Stomach smooth muscle (tissue), 2 donors: Measurements from ENCODE around the gene MS4A13.
"Not testable (repeated sequence)": the region's sequence is repeated elsewhere in the genome, so short reads cannot be mapped to it uniquely, and the experiment has no call there.

Experiments
- H3K27ac ChIP-seq: one replicate; pipeline ENCODE4 v1.7.0; 2013; ENCODE audit warnings: mild to moderate bottlenecking, low read length, inconsistent platforms
- H3K27me3 ChIP-seq, 2 donors: one replicate each; pipeline ENCODE4 v1.7.0; 2013; ENCODE audit warnings: low read length in 2 of 2; ENCODE audit not compliant: insufficient read depth in 2 of 2, control insufficient read depth in 1 of 2
- H3K36me3 ChIP-seq, 2 donors: one replicate each; pipeline ENCODE4 v1.7.0; 2013; ENCODE audit warnings: low read length in 2 of 2; ENCODE audit not compliant: control insufficient read depth in 2 of 2, insufficient read depth in 2 of 2
- H3K4me1 ChIP-seq: one replicate; pipeline ENCODE4 v1.7.0; 2013; ENCODE audit warnings: low read length; ENCODE audit not compliant: control insufficient read depth, insufficient read depth
- H3K4me3 ChIP-seq, 2 donors: one replicate each; pipeline ENCODE4 v1.7.0; 2013; ENCODE audit warnings: low read length in 2 of 2
- H3K9ac ChIP-seq, 2 donors: one replicate each; pipeline ENCODE4 v1.7.0; 2013; ENCODE audit warnings: low read length in 2 of 2, mild to moderate bottlenecking in 1 of 2
- H3K9me3 ChIP-seq, 2 donors: one replicate each; pipeline ENCODE4 v1.7.0; 2013; ENCODE audit warnings: low read length in 2 of 2; ENCODE audit not compliant: control insufficient read depth in 2 of 2
- donor health status: healthy.
- donor health status: Pancreatic carcinoma.

The MS4A13 gene

DNA sequence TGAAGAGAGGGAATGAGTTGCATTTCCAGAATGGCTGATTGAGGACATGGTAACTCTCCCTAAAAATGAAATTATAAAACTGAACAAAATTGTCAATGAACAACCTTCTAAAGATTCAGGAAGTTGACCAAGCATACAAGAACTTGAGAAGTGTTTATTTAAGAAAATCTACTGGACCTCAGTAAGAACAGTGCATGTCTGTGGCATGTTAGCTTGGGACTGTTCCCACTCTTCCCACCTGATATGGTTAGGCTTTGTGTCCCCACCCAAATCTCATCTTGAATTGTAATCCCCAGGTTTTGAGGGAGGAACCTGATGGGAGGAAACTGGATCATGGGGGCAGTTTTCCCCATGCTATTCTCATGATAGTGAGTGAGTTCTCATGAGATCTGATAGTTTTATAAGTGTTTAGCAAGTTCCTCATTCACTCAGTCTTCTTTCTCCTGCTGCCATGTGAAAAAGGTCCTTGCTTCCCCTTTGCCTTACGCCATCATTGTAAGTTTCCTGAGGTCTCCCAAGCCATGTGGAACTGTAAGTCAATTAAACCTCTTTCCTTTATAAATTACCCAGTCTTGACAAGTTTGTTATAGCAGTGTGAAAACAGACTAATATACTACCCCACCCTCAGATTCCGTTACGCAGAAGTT is 15.4 kb downstream of the MS4A13 start:
- H3K9ac ChIP-seq: no peak overlapping the region

GRCh38 chr11:60532383-60532782 is 17.2 kb downstream of the MS4A13 start:
- H3K4me3 ChIP-seq, H3K27me3 ChIP-seq, H3K9me3 ChIP-seq, H3K9ac ChIP-seq, H3K36me3 ChIP-seq, H3K4me1 ChIP-seq, H3K27ac ChIP-seq: not testable (repeated sequence)

More for the DNA sequence above, 15.4 kb downstream of the MS4A13 start:
- H3K27ac ChIP-seq: no peak overlapping the region
- peaks cover 0 to 2% of the 10 kb centered on the region in 2 donors for H3K9me3 ChIP-seq
- no peaks in the 10 kb centered on the region for H3K27me3 ChIP-seq
- no peak overlapping the region for H3K4me3 ChIP-seq
- H3K36me3 ChIP-seq: no peaks in the 10 kb centered on the region
- no peaks in the 10 kb centered on the region for H3K4me1 ChIP-seq

- not testable (repeated sequence) for H3K27me3 ChIP-seq, H3K4me1 ChIP-seq, H3K9me3 ChIP-seq, H3K27ac ChIP-seq, H3K36me3 ChIP-seq, H3K4me3 ChIP-seq, H3K9ac ChIP-seq
These were observed 23.4 kb downstream of the MS4A13 start for GRCh38 chr11:60538627-60539026.

GRCh38 chr11:60544077-60544476 is 28.9 kb downstream of the MS4A13 start:
- Histone ChIP-seq H3K9me3 (no peaks in the 10 kb centered on the region), H3K9ac (no peak overlapping the region), H3K4me3 (no peak overlapping the region), H3K27ac (no peak overlapping the region), H3K27me3 (no peaks in the 10 kb centered on the region), H3K36me3 (no peaks in the 10 kb centered on the region), H3K4me1 (no peaks in the 10 kb centered on the region)

DNA sequence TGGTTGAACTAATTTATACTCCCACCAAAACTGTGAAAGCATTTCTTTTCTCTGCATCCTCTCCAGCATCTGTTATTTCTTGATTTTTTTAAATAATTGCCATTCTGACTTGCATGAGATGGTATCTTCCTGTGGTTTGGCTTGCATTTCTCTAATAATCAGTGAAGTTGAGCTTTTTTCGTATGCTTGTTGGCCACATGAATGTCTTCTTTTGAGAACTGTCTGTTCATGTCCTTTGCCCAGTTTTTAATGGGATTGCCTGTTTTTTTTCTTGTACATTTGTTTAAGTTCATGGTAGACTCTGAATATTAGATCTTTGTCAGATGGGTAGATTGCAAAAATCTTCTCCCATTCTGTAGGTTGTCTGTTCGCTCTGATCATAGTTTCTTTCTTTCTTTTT is 46.1 kb downstream of the MS4A13 start:
- H3K4me3 ChIP-seq: no peak overlapping the region
- no peak overlapping the region for H3K9ac ChIP-seq
- H3K27ac ChIP-seq: no peak overlapping the region
- H3K36me3 ChIP-seq: no peaks in the 10 kb centered on the region
- peaks cover 0 to 11% of the 10 kb centered on the region in 2 donors for H3K9me3 ChIP-seq
- H3K4me1 ChIP-seq: no peaks in the 10 kb centered on the region
- H3K27me3 ChIP-seq: no peaks in the 10 kb centered on the region

GRCh38 chr11:60563553-60564235 is 48.5 kb downstream of the MS4A13 start:
- H3K27me3 ChIP-seq: no peaks in the 10 kb centered on the region
- no peak overlapping the region for H3K27ac ChIP-seq
- no peaks in the 10 kb centered on the region for H3K4me1 ChIP-seq
- no peak overlapping the region for H3K9ac ChIP-seq
- H3K4me3 ChIP-seq: no peak overlapping the region
- H3K9me3 ChIP-seq: peaks cover 0 to 11% of the 10 kb centered on the region in 2 donors
- no peaks in the 10 kb centered on the region for H3K36me3 ChIP-seq

DNA sequence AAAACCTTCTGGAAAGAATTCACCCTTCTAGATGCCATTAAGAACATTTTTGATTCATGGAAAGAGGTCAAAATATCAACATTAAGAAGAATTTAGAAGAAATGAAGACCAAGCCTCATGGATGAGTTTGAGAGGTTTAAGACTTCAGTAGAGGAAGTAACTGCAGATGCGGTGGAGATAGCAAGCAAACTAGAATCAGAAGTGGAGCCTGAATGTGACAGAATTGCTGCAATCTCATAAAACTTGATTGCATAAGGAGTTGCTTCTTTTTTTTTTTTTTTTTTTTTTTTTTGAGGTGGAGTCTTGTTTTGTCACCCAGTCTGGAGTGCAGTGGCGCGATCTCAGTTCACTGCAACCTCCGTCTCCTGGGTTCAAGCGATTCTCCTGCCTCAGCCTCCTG is 51.6 kb downstream of the MS4A13 start:
- no peaks in the 10 kb centered on the region for H3K9me3 ChIP-seq
- no peak overlapping the region for H3K9ac ChIP-seq

GRCh38 chr11:60570970-60571369 is 55.8 kb downstream of the MS4A13 start:
- Histone ChIP-seq H3K36me3 (no peaks in the 10 kb centered on the region), H3K27ac (no peak overlapping the region), H3K27me3 (no peaks in the 10 kb centered on the region), H3K9me3 (no peaks in the 10 kb centered on the region), H3K4me1 (no peaks in the 10 kb centered on the region), H3K4me3 (no peak overlapping the region), H3K9ac (no peak overlapping the region)

More for the DNA sequence above, 51.6 kb downstream of the MS4A13 start:
- Histone ChIP-seq H3K27ac (no peak overlapping the region), H3K4me3 (no peak overlapping the region), H3K36me3 (no peaks in the 10 kb centered on the region), H3K4me1 (no peaks in the 10 kb centered on the region), H3K27me3 (no peaks in the 10 kb centered on the region)

DNA sequence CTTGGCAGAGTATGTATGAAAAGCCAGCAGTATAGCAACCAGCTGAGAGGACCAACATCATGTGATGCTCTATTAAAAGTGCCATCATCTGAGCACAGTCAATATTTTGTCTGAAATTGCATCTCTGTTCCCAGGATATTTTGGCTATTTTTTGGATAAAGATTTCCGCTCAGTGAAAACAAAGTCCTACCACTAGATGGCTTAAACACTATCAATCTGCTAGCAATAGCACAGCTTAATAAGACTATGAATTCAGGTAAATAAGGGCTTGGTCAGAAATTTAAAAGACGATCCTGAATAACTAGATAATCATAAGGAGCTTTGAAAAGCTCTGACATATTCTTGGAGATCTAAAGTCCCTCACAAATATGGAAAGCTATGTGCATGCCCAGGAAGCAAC is 74.4 kb downstream of the MS4A13 start:
- H3K4me1 ChIP-seq: no peaks in the 10 kb centered on the region
- no peaks in the 10 kb centered on the region for H3K36me3 ChIP-seq
- H3K4me3 ChIP-seq: no peak overlapping the region
- no peaks in the 10 kb centered on the region for H3K27me3 ChIP-seq
- H3K9ac ChIP-seq: no peak overlapping the region
- H3K9me3 ChIP-seq: peaks cover 0 to 6% of the 10 kb centered on the region in 2 donors
- no peak overlapping the region for H3K27ac ChIP-seq
